HepG2 (cell line): Measurements from ENCODE around the gene TCF25. TPM values are rescaled to one million over a fixed set of nuclear protein-coding genes. Genes with fewer than 3 reads are reported as not detected.

ENCODE experiments used
- GATA4 ChIP-seq: sonication (generic); IDR thresholded peaks from 2 replicates; pipeline ENCODE4 v1.6.1; 2016; ENCODE audit warnings: antibody characterized with exemption, low read depth, borderline replicate concordance
- GATAD2A ChIP-seq: IDR thresholded peaks from 2 replicates; pipeline ENCODE4 v1.6.1; 2016
- HNRNPH1 ChIP-seq: fragments of 200-400 bp; formaldehyde crosslinking; optimal IDR thresholded peaks from 2 replicates; pipeline ENCODE3; 2017; ENCODE audit warnings: mild to moderate bottlenecking, low read depth, low read length
- MED13 ChIP-seq: sonication (generic); formaldehyde crosslinking; IDR thresholded peaks from 2 replicates; pipeline ENCODE4 v1.5.0; 2020; ENCODE audit warnings: missing genetic modification reagents
- NFYC ChIP-seq: IDR thresholded peaks from 2 replicates; pipeline ENCODE4 v1.6.1; 2016; ENCODE audit warnings: missing genetic modification reagents, missing compliant biosample characterization
- RBM39 ChIP-seq: fragments of 200-400 bp; formaldehyde crosslinking; IDR thresholded peaks from one replicate; pipeline ENCODE4 v1.6.1; 2018; ENCODE audit warnings: antibody characterized with exemption, mild to moderate bottlenecking, low read depth, low read length; ENCODE audit not compliant: poor library complexity, severe bottlenecking
- SYNCRIP ChIP-seq: fragments of 200-400 bp; formaldehyde crosslinking; IDR thresholded peaks from 2 replicates; pipeline ENCODE4 v1.6.1; 2018; ENCODE audit warnings: mild to moderate bottlenecking, low read depth, low read length; ENCODE audit not compliant: insufficient read depth
- TAF1 ChIP-seq: sonication (generic); formaldehyde crosslinking; IDR thresholded peaks from 2 replicates; pipeline ENCODE4 v1.4.0; 2020; ENCODE audit warnings: missing genetic modification reagents
- ZBTB40 ChIP-seq, 2 experiments: fragments of 450-650 bp in 1 of 2; sonication (generic) in 1 of 2; formaldehyde crosslinking in 1 of 2; IDR thresholded peaks; 2 replicates each; pipeline versions ENCODE4 v1.6.1 to v1.8.0; 2016 to 2022; ENCODE audit warnings: antibody characterized with exemption in 1 of 2, mild to moderate bottlenecking in 1 of 2, missing genetic modification reagents in 1 of 2
- ZNF235 ChIP-seq: sonication (generic); formaldehyde crosslinking; IDR thresholded peaks from 2 replicates; pipeline ENCODE4 v1.8.1; 2023; ENCODE audit warnings: mild to moderate bottlenecking, missing genetic modification reagents, borderline replicate concordance
- ZNF446 ChIP-seq: sonication (generic); formaldehyde crosslinking; IDR thresholded peaks from 2 replicates; pipeline ENCODE4 v1.5.0; 2020; ENCODE audit warnings: mild to moderate bottlenecking, missing genetic modification reagents
- ZNF788 ChIP-seq: sonication (generic); formaldehyde crosslinking; IDR thresholded peaks from 2 replicates; pipeline ENCODE4 v1.5.0; 2020; ENCODE audit warnings: mild to moderate bottlenecking, missing genetic modification reagents, borderline replicate concordance
- ZSCAN20 ChIP-seq: sonication (generic); formaldehyde crosslinking; IDR thresholded peaks from 2 replicates; pipeline ENCODE4 v1.4.0; 2020; ENCODE audit warnings: missing genetic modification reagents, mild to moderate bottlenecking, borderline replicate concordance
- polyA plus RNA-seq, 8 experiments: library from polyadenylated mRNA; depleted of rRNA in 3 of 8; stranded (reverse) in 7 of 8; unstranded in 1 of 8; fragments of >200 nt; fragmentation: Illumina TruSeq in 4 of 8; extraction: Trizol in 4 of 8; gene quantifications; 2 replicates each; pipeline versions ENCODE4 v1.2.1 to v1.2.3, GENCODE V29; 2011 to 2016; ENCODE audit warnings: low read depth in 4 of 8, missing spikeins in 1 of 8, mixed read lengths in 1 of 8; ENCODE audit not compliant: insufficient read depth in 1 of 8
- total RNA-seq, 5 experiments: library from RNA; depleted of rRNA; stranded (reverse); fragments of >200 nt; fragmentation: Illumina TruSeq; extraction: Trizol; gene quantifications; 2 replicates each; pipeline ENCODE4 v1.2.3, GENCODE V29; 2016; ENCODE audit warnings: low read depth in 1 of 5
- TF ChIP-seq, protein P1 (sequence below): sonication (generic); formaldehyde crosslinking; IDR thresholded peaks from 2 replicates; pipeline ENCODE4 v1.4.0; 2020; ENCODE audit warnings: mild to moderate bottlenecking, missing genetic modification reagents
- TF ChIP-seq, protein P2 (sequence below): sonication (generic); formaldehyde crosslinking; IDR thresholded peaks from 2 replicates; pipeline ENCODE4 v1.8.1; 2023; ENCODE audit warnings: mild to moderate bottlenecking, missing genetic modification reagents, borderline replicate concordance
- TF ChIP-seq, protein P3 (sequence below): sonication (generic); formaldehyde crosslinking; IDR thresholded peaks from 2 replicates; pipeline ENCODE4 v1.8.0; 2022; ENCODE audit warnings: missing genetic modification reagents, low read depth, mild to moderate bottlenecking, borderline replicate concordance

TCF25 gene
- total and polyA plus RNA-seq, 2 of the 13 experiments (the other 11 are each of a cell fraction or from before 2014, with no cell fraction given) = 138 to 206 TPM

DNA sequence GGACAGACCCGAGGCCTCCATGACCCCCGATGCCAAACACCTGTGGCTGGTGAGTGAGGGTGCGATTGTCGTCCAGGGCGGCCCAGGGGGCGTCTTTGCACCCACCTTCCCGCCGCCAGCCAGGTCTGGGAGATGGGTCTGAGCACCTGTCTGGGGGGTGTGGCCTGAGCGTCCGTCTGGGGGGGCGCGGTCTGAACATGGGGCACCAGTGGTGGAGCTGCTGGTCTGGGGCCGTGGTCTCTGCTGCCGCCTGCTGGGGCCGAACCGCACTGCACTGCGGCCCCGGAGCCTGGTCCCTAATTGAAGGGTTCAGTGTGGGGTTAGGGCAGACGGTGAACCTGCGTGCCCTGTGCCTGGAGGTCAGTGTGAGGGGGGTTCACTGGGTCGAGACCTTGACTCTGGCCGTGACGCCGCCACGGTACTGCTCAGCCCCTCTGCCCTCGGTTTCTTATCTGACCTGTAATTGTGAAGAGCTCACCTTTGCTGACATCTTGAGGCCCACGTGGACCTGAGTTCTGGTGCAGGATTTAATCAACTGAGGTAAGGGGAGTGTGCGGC, 12.6 kb upstream of the TCF25 start (continued):
- TF ChIP-seq GATAD2A (CRISPR knock-in tag) = peak; percentile 34; the same call in 1 of the 2 replicates
- no peak for TF ChIP-seq ZBTB40 (IDR thresholded peaks at IDR 0.05)
- TF ChIP-seq ZBTB40 (CRISPR knock-in tag; IDR thresholded peaks at IDR 0.05) = no peak
- TF ChIP-seq MED13 (CRISPR knock-in tag) = no peak
- TF ChIP-seq, protein P1, sequence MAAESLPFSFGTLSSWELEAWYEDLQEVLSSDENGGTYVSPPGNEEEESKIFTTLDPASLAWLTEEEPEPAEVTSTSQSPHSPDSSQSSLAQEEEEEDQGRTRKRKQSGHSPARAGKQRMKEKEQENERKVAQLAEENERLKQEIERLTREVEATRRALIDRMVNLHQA (CRISPR knock-in tag) = no peak
- TF ChIP-seq, protein P2, sequence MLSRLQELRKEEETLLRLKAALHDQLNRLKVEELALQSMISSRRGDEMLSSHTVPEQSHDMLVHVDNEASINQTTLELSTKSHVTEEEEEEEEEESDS (CRISPR knock-in tag) = no peak
- TF ChIP-seq ZNF235 = peak; percentile 73; the same call in 1 of the 2 replicates
- no peak; the same call in 1 of the 2 replicates for TF ChIP-seq ZNF788 (CRISPR knock-in tag)
- no peak for TF ChIP-seq SYNCRIP
- TF ChIP-seq GATA4 = no peak
- no peak for TF ChIP-seq NFYC (CRISPR knock-in tag)
- peak; percentile 31; the same call in 1 of the 2 replicates for TF ChIP-seq ZNF446 (CRISPR knock-in tag)
- no peak for TF ChIP-seq TAF1
- TF ChIP-seq HNRNPH1 = no peak
- peak; percentile 87 for TF ChIP-seq RBM39
- TF ChIP-seq, protein P3, sequence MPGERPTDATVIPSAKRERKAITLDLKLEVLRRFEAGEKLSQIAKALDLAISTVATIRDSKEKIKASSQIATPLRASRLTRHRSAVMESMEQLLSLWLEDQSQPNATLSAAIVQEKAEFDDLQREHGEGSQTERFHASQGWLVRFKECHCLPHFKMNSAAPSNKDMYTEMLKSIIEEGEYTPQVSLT (CRISPR knock-in tag) = no peak
- TF ChIP-seq ZSCAN20 (CRISPR knock-in tag) = no peak
